NCI-H1436 treated with DMSO at 0.1 percent for 48 hours (cell line): ENCODE results near the gene IPO11.
A peak's percentile ranks its signal among the peaks of the same experiment; 100 is the strongest.

Experiments
- DNase-seq: peaks from one replicate; lab custom pipeline; 2025; lab: John Stamatoyannopoulos, UW

Gene IPO11

DNA sequence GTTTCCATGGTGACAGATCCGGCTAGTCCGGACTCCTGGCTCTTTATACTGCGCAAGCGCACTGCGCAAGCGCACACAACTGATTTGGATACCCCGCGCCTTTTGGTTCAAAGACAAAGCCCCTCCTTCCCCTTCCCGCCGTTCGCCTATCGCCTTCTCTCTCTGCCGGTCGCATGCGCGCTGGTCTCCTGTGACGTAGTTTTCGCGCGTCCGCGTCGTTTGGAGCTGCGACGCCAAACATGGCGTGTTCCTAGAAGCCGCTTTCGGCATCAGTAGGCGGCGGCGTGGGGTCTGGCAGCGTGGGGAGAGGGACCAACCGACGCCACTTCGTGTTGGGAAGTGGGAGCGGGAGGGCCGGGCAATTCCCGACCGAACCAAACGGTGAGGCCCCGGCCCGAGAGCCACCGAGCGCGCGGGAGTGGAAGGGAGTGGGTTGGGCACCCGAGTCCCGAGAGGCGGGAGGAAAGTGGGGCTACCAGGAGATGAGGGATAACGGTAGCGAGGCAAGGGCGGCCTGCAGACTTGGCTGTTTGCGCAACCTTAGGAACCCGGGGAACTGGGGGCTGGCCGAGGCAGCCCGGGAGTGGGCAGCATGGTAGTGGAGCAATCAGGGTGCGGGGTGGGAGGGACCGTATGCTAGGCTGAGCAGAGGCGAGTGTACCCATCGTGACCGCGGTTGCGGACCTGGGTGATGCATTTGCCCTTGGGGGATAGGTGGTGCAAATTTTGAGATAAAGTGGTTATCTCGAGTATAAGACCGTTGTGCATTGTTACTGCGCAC lies at the start of gene IPO11:
TSS of gene IPO11 (plus strand) at position 215 of the 781 bp plus-strand sequence. CDS start 24,517 bp downstream, outside the sequence.
- DNase-seq = peak; percentile 98

- DNase-seq = no peak
These were observed 43.5 kb upstream of the IPO11 start for GRCh38 chr5:62369039-62369438.

DNA sequence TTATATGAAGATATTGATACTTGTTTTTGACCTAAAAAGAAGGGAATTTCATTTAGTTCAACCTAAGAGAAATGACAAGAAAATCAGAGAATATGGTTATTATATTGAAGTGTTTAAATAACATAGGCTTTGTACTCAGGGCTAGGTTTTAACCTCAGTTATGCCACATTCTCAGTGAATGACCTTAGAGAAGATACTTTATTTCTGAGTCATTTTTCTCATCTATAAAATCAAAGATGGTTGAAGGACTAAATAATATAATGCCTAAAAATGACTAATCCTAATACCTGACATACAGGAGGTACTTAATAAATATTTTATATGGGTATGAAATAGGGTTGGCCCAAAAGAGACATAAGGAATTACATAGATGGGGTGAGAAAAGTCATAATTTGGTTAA lies 41.2 kb upstream of the IPO11 start:
- DNase-seq = no peak

- DNase-seq = no peak
These were observed 40.0 kb upstream of the IPO11 start for GRCh38 chr5:62372600-62372999.

DNA sequence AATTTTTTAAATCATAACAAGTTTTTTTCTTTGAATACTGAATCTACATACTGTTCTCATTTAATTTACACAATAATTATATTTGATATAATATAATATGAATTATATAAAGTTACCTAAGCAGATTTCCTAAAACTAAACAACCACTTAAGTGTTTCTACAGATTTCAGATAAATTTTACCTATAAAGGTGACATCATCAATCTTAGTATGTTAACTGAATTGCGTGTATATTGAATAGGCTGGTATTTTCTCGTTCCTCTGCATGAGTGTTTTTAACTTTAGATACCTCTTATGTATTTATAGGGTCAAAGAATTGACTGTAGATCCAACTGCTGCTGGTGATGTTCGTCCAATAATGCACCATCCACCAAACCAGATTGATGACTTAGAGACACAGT lies 39.2 kb upstream of the IPO11 start:
- no peak for DNase-seq

- no peak for DNase-seq
These were observed 38.5 kb upstream of the IPO11 start for GRCh38 chr5:62374090-62374489.

- no peak for DNase-seq
These were observed 36.9 kb upstream of the IPO11 start for GRCh38 chr5:62375627-62376026.

DNA sequence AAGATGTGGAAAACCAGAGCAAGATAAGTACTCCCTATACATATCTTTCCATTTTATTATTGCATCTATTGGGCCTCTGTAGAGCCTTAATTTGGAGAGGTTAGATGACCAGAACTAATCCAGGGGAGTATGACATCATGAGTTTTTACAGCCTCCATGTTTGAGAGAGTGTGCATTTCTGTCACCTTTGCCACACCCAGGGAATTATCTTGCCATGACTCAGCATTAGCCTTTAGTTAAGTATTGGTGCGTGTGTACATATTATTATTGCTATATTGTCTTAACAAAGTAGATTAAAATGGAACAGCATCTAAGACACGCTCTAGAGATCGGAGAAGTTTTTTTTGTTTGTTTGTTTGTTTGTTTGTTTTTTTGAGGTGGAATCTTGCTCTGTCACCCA lies 36.5 kb upstream of the IPO11 start:
- no peak for DNase-seq

GRCh38 chr5:62385131-62385530 lies 27.4 kb upstream of the IPO11 start:
- no peak for DNase-seq

DNA sequence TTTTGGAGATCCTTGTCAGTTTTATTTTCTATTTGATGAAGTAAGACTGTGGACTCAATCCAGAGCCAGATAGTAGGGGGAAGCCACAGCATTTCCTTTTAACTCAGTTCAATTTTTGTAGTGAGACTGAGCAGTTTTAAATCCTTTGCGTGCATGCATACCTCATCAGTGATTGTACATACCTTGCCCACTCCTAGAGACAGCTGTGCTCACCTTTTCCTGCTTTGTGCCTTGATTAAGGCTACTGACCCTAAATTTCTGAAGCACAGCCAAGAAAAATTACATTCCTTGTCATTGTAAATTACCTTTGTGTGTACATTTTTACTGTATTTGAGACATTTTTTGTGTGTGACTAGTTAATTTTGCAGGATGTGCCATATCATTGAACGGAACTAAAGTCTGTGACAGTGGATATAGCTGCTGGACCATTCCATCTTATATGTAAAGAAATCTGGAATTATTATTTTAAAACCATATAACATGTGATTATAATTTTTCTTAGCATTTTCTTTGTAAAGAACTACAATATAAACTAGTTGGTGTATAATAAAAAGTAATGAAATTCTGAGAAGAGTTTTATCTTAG lies 26.7 kb upstream of the IPO11 start:
- no peak for DNase-seq

DNA sequence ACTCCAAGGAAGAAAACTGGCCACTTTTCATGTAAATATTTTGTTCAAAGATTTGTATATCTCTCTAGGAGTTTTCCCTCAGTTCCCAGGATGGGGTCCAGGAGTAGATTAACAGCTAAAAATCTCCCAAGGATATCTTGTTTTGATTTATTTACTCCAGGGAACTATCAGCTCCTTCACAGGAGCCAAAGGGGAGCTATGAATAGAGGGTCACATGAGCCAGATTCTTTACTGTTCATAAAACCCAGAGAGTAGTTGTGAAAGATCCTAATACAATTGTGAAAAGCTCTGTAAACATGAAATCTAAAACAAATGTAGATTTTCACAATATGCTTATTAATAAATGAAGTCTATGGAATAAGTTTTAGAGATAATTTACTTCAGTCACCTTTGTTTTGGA lies 25.7 kb upstream of the IPO11 start:
- DNase-seq = no peak

DNA sequence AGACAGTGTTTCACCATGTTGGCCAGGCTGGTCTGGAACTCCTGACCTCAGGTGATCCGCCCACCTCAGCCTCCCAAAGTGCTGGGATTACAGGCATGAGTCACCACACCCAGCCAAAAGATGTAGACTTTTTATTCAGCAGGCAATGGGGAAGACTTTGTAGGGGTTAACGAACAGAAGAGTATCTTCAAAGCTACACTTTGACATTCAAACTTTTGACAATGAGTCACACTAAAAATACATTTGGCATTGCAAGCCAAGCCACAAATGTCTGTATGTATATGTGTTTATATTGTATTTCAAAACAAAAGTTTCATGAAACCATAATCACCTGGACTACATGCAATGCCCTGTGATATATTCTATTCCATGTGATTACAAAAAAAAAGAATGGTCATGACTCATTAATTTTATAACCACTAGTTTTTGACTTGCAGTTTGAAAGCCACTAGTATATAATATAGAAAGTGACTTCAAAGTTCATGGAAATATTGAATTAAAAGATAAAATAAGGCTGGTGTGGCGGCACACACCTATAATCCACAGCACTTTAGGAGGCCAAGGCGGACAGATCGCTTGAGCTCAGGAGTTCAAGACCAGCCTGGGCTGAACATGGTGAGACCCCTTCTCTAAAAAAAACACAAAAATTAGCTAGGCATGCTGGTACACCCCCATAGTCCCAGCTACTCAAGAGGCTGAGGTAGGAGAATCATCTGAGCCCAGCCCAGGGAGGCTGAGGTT lies 17.2 kb upstream of the IPO11 start:
- DNase-seq = no peak

- DNase-seq = peak; percentile 88
These were observed 8.9 kb upstream of the IPO11 start, which contains the start of gene DIMT1 for GRCh38 chr5:62403411-62404250. TSS of gene DIMT1 (minus strand) at chr5:62403905. CDS start at chr5:62403772, 133 bp downstream.

- no peak for DNase-seq
These were observed 1.1 kb downstream of the IPO11 start for GRCh38 chr5:62413711-62414110.

DNA sequence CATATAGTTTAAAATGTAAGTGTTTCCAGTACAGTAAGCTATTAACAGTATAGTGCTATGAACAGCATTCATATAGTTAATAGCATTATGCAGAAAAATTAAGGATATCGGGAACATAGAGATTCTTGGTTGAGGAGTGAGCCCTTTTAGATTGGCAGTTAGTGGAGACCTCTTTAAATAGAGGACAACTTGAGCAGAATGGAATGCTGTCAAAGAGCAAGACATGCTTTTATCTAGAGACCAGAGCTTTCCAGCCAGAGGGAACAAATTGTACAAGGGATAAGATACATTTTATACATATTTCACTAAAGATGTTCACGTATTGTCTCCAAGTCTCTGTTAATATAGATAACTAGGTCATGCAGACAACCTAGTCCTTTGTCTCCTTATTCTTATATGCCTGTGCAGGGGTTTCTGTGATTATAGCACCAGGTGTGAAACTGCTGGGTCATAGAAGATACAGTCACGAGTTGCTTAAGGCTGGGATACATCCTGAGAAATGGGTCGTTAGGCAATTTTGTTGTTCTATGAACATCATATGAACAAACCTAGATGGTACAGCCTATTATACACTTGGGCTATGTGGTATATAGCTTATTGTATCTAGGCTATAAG lies 6.0 kb downstream of the IPO11 start:
- no peak for DNase-seq

DNA sequence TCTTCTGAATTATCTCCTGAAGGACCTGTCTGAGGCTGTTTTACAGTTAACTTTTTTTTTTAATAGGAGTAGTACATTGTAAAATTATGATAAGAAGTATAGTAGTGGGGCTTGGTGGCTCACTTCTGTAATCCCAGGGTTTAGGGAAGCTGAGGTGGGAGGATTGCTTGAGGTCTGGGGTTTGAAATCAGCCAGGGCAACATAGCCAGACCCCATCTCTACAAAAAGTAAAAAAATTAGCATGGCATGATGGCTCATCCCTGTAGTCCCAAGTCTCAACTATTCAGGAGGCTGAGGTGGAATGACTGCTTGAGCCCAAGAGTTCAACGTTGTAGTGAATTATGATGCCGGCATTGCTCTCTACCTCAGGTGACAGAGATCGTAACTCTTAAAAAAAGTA lies 7.0 kb downstream of the IPO11 start:
- DNase-seq = no peak

DNA sequence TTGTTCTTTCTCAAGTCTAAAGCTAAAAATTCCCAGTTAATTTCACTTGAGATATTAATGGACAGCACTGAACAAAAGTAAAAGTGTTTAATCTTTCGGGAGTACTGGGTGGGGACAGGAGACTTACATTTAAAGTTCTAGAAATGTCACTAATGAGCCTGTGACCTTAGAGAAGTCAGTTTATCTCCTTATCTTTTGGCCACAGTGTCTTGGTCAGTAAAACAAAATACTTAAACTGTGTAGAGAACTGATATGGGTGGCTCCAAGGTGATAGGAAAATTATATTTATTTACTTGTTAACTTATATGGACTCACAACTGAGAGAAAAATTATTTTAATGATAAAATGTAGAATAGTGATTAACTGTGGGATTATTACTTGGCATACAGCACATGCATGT lies 8.9 kb downstream of the IPO11 start:
- DNase-seq = no peak

DNA sequence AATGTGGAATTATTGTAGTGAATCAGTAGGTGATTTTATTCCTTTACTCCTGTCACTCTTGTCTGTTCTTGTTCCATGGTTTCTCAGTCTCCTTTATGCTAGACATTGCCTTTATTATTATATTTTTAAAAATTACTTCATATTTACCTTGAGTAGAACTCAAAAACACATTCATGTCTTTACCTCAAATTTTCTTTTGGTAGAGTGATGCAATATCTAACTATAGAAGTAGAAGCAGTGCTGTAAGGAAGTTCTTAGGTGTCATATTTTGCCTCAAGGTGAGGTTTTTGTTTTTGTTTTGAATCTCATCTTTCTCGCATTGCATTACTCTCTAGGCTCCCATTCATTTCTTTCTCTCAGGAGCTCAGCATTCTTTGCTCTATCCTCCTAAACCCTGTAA lies 12.2 kb downstream of the IPO11 start:
- DNase-seq = no peak

GRCh38 chr5:62431735-62432620 lies 19.4 kb downstream of the IPO11 start:
- no peak for DNase-seq

- DNase-seq = no peak
These were observed 20.1 kb downstream of the IPO11 start for GRCh38 chr5:62432621-62433064.

- DNase-seq = no peak
These were observed 36.0 kb downstream of the IPO11 start for GRCh38 chr5:62448528-62448927.
